HG03025 (cell line): ENCODE results near the gene PRR20A.
"Not testable (repeated sequence)": the region's sequence is repeated elsewhere in the genome, so short reads cannot be mapped to it uniquely, and the experiment has no call there.

Experiments used
- ATAC-seq: cut with Tn5 transposase; IDR thresholded peaks from one replicate; pipeline ENCODE4 v1.9.1; 2021; ENCODE audit warnings: mild to moderate bottlenecking, moderate library complexity; ENCODE audit not compliant: unreplicated experiment, low FRiP score

PRR20A gene

DNA sequence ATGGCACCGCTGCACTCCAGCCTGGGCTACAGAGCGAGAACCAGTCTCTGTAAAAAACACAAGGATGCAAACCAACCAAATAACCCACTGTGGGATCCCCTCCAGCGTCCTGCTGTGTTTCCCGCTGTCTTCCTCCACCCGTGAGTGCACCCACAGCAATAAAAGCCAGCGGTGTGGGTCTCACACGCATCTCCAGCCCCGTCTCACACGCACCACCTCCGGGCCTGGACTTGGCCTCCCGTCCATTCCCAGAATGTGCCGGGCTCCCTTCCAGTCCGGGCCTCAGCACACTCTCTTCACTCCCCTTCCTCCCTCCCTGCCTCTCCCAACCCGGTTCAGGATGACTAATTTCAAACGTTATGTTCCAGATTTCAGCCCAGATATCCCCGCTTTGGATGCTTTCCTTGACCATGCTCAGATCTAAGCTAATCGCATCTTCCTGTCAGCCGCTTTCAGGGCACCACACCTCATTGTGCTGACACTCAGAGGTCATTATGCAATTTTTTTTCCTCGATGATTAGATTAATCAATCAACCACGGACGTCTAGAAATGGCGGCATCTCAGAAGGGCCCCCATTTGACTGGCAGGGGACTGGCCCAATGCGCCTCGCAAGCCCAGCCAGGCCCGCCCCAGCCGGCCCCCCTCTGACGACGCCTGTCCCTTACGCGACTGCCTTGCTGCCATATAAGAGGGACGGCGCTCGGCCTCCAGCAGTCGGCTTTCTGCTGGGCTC lies at the start of gene PRR20A:
Gene PRR20A, plus strand, starts transcription at position 684 of the 734 bp plus-strand sequence. CDS start 387 bp downstream, outside the sequence.
- ATAC-seq: not testable (repeated sequence)

GRCh38 chr13:57114945-57115344 lies 25.8 kb upstream of the PRR20A start:
- ATAC-seq: no peak

DNA sequence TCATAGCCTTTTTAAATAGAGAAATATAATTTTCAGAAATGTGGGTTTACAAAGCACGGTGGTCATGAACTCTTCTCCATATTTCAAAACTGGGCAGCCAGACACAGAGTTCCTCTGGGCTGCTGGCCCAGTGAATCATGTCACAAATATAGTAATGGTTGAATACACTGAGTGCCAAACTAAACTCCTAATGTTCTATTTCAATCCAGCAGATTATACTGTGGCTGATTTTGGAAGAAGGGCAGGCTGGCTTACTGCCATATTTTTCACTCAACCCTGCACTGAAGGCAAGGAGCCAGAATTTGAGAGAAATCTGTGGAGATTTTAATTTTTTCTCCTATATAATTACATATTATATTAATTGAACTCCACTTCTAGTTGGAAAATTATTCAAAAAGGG lies 17.0 kb upstream of the PRR20A start:
- no peak for ATAC-seq

DNA sequence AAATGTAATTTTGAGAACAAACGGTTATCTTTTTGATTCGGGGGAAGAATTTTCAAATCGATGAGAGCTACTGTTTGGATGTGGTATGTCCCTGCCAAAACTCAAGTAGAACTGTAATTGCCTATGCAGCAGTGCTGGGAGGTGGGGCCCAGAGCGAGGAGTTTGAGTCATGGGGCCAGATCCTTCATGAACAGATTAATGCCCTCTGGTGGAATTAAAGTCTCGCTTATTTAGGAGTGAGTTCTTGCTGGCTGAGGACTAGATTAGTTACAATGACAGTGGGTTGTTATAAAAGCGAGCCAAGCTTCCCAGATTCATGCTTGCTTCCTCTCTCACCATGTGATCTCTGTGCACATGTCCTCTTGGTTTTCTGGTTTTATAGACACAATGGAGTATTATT lies 11.8 kb upstream of the PRR20A start:
- ATAC-seq: no peak

- ATAC-seq: no peak
Measured at GRCh38 chr13:57136093-57136492, 4.6 kb upstream of the PRR20A start.

DNA sequence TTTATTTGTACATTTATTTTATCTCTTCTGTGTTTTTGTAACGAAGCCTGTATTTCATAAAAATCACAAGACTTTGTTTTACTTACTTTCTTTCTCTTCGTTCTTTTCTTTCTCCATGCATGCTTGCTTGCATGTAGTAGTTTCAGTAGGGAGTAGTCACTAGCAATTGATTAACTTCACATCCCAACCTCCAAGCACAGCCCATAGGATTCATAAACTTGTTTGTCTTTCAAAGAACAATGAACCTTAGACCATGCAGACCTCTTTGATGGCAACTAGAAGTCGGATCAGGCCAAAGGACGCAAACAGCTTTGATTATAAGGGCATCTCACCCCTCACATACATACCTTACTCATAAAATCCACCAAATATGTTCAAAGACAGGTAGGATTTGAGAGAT lies 3.1 kb upstream of the PRR20A start:
- ATAC-seq: no peak

GRCh38 chr13:57138988-57139387 lies 1.7 kb upstream of the PRR20A start:
- ATAC-seq: no peak

- ATAC-seq: not testable (repeated sequence)
Measured at GRCh38 chr13:57139781-57140180, 937 bp upstream of the PRR20A start.

GRCh38 chr13:57147188-57147587 lies 6.5 kb downstream of the PRR20A start, which contains the start of gene PRR20B:
TSS of gene PRR20B (plus strand) at chr13:57147488. CDS start at chr13:57147875, 387 bp downstream.
- ATAC-seq: not testable (repeated sequence)

DNA sequence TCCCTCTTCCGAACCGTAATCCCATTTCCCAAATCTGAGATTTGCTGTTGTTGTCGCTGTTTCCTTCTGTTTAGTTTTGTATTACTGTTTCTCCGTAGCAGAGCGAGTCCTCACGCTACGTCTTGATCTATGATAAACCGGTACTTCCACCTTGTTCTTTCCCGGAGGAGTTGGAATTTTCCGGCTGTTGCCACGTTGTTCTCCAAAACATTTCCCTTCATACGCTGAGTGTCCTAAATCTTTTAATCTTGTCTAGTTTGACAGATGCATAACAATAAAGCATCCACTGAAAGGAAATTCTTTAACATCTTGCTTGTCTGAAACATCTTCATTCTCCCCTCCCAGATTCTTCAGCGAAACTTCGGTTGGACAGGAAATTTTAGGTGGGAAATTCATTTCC lies 7.4 kb downstream of the PRR20A start:
- ATAC-seq: not testable (repeated sequence)

GRCh38 chr13:57153761-57154160 lies 13.0 kb downstream of the PRR20A start, which contains the start of gene PRR20C:
TSS of gene PRR20C (plus strand) at chr13:57154061. CDS start at chr13:57154448, 387 bp downstream.
- ATAC-seq: not testable (repeated sequence)

GRCh38 chr13:57160332-57160731 lies 19.6 kb downstream of the PRR20A start, which contains the start of gene PRR20D:
TSS of gene PRR20D (plus strand) at chr13:57160632. CDS start at chr13:57161019, 387 bp downstream.
- not testable (repeated sequence) for ATAC-seq

GRCh38 chr13:57166897-57167296 lies 26.2 kb downstream of the PRR20A start, which contains the start of gene PRR20E:
TSS of gene PRR20E (plus strand) at chr13:57167197. CDS start at chr13:57167584, 387 bp downstream.
- ATAC-seq: not testable (repeated sequence)

DNA sequence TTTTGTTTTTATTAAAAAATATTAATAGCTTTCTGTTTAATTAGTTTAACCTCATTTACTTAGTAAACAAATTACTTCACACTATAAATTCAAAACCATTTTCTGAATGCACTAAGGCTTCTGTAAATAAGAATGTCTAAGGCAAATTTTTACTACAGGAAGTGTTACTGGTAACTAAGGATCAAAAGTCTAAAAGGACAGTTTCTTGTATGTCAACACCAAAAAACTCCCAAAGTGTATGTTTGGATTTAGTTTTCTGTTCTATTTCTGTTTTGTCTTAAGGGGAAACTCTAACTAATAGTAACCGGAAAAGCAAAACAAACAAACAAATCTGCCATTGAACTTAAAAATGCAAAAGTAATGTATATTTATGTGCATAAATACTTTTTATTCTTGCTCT lies 50.9 kb downstream of the PRR20A start:
- ATAC-seq: no peak
